Fibroblast of the aortic adventitia (primary cell): ENCODE results near the gene CYP46A1. TPM values are rescaled to one million over a fixed set of nuclear protein-coding genes. Genes with fewer than 3 reads are reported as not detected.

Source experiments
- DNase-seq: peaks from one replicate; pipeline ENCODE4 v3.0.0-alpha.2; 2010; ENCODE audit warnings: low read depth
- H3K4me3 ChIP-seq: 2 replicates; pipeline ENCODE4 v1.5.1; 2011; ENCODE audit warnings: low read depth, mild to moderate bottlenecking, control low read depth, low read length, moderate library complexity
- total RNA-seq: library from RNA; depleted of rRNA; stranded (reverse); fragments of >200 nt; gene quantifications from 2 replicates; pipeline ENCODE4 v1.2.3, GENCODE V29; 2012; ENCODE audit warnings: low replicate concordance
- TF ChIP-seq, protein P1 (sequence below): IDR thresholded peaks from 2 replicates; pipeline ENCODE4 v1.5.1; 2011; ENCODE audit warnings: mild to moderate bottlenecking, low read length, control low read depth, inconsistent platforms; ENCODE audit not compliant: insufficient read depth

CYP46A1 gene
- total RNA-seq, 1 donor = 0.36 TPM

DNA sequence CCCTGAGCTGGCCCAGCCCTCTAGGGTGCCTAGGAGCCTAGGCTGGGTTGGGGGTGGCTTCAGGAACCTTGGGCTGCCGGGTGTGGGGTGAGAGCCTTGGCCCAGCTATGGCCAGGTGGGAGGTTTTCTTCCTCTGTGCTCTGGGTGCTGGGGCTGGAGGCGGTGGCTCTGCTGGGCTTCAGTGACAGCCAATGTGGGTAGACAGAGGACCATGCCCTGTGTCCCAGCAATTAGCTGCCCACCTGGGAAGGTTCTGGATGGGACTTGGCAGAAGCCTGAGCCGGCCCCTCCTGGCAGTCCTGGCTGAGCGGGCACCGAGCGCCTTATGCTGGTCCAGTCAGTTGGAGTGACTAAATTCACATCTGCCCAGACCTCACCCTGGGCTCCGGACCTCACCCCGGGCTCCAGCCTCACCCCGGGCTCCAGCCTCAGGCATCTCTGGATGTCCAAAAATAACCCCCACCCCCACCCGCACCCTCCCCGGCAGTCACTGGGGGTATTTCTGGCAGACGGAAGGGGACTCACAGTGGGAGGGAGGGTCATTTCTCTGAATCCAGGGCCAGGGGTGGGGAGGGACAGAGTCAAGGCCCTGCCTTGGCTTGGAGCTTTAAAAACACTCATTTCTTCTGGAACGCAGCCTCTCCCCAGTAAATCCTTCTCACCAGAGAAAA lies 46.9 kb downstream of the CYP46A1 start:
- TF ChIP-seq, protein P1, sequence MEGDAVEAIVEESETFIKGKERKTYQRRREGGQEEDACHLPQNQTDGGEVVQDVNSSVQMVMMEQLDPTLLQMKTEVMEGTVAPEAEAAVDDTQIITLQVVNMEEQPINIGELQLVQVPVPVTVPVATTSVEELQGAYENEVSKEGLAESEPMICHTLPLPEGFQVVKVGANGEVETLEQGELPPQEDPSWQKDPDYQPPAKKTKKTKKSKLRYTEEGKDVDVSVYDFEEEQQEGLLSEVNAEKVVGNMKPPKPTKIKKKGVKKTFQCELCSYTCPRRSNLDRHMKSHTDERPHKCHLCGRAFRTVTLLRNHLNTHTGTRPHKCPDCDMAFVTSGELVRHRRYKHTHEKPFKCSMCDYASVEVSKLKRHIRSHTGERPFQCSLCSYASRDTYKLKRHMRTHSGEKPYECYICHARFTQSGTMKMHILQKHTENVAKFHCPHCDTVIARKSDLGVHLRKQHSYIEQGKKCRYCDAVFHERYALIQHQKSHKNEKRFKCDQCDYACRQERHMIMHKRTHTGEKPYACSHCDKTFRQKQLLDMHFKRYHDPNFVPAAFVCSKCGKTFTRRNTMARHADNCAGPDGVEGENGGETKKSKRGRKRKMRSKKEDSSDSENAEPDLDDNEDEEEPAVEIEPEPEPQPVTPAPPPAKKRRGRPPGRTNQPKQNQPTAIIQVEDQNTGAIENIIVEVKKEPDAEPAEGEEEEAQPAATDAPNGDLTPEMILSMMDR = no peak
- no peak overlapping the region for H3K4me3 ChIP-seq
- DNase-seq = no peak

DNA sequence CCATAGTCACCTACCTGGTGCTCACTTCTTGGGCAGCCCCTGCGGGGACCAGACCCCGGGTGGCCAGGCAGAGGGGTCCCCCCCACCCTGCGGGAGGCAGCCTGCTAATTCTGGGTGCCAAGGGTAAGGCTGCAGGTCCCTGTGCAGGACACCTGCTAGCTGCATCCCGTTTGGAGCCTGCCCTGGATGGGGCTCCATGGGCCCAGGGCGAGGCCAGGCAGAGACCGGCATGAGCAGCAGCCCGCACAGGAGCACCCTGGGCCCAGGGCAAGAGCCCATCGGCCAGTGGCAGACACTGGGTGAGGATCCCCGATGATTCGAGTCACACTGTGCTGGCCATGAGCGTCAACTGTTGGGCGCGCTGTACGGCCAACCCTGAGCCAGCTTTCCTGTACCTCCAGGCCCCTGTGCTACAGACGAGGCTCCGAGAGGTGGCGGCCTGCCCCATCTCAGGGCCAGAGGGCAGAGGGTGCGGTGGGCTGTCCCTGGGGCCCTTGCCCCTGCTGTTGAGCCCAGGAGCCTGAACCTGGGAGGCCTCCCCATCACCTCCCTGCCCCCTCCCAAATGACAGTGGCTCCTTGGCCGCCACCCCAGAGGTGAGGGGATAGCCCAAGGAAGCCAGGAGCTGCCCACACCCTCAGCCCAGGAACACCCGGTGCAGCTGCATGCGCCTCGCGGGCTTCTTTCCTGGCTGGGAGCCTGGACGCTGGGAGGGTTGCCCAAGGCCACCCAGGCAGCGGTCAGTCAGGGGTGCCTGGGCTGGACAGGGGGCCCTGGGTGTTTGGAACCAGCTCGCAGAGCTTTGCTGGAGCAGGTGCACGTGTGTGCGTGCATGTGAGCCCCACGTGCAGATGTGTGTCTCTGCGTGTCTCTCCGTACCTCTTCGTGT lies 47.7 kb downstream of the CYP46A1 start:
- TF ChIP-seq, protein P1 = no peak
- no peak overlapping the region for H3K4me3 ChIP-seq
- DNase-seq = no peak

DNA sequence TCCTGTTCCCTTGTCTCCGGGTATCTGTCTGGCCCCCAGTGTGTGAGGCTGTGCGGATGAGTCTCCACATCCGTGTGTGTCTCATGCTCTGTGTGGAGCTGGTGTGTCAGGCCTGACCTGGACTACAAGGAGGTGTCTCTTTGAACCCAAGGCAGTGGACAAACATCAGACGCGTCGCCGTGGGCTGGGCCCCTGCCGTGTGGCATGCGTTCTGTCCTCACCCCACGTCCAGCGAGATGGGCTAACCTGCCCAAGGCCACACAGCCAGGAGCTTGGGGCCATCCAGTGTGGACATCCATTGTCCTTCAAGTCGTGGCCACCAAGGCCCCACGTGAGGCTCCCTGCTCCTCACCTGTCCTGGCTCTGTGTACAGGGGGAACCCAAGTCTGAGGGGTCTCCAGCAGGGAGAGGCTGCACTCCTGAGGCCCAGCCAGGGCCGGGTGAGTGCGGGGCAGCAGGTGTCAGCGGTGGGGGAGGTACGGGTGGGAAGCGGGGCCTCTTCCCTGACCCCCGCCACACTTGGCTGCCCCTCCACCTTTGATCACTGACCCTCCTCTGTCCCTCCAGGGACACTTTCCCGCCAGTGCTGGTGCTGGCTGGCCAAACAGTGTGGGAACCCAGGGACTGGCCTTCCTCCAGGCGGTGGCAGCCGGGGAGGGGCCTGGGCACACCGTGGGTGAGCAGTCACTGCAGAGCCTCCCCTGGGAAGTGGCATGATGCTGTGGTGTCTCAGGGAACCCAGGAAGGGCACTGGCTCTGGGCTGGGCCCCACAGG lies 48.5 kb downstream of the CYP46A1 start:
- TF ChIP-seq, protein P1 = no peak
- DNase-seq = no peak
- H3K4me3 ChIP-seq = no peak overlapping the region

DNA sequence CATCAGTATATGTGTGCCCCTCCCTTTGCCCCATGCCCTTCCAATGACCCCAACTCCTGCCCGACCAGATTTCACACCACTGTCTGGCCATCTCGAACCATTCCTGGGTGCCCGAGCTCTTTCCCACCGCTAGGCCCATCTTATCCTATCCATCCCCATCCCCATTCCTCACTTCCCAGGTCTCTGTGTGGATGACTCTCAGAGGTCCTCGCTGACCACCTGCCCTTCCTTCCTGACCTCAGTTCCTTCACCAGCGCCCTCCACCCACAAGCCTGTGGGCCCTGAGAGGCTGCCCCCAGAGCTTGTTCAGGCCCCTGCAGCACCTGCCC lies 49.1 kb downstream of the CYP46A1 start:
- DNase-seq = no peak
- H3K4me3 ChIP-seq = no peak overlapping the region

DNA sequence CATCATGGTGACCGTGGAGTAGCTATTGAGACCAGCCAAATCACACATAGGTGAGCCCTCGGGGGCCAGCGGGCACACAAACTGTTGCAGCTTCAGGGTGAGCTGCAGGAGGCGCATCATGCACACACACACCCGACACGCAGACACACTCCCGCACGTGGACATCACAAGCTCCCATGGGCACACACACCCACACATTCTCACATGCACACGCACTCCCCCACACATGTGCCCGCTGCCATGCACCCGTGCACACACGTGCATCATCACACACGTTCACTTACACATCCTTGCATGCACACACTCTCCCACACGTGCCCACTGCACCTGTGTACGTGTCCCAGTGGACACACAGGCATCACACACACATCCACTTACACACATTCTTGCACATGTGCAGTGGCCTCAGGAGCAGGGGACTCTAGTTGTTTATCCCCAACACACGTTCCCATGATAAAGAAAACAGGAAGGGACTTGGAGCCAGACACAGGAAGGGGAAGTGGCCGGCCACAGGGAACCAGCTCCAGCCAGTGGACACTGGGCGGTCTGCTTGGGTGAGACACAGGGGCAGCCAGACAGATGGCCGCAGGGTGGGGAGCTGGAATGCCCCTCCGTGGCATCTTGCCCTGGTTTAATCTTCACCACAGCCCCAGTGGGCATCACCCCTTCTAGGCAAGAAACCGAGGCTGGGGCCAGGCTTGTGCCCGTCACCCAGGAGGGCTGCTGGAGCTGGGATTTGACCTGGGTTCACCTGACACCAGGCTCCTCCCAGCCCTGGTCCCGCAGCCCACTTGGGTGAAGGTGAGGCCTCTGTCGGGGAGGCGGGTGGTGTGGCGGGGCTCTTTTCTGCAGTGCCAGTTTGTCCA lies 49.7 kb downstream of the CYP46A1 start:
- H3K4me3 ChIP-seq = no peak overlapping the region
- TF ChIP-seq, protein P1 = no peak
- no peak for DNase-seq

More for the DNA sequence above, 49.1 kb downstream of the CYP46A1 start:
- TF ChIP-seq, protein P1 = no peak

DNA sequence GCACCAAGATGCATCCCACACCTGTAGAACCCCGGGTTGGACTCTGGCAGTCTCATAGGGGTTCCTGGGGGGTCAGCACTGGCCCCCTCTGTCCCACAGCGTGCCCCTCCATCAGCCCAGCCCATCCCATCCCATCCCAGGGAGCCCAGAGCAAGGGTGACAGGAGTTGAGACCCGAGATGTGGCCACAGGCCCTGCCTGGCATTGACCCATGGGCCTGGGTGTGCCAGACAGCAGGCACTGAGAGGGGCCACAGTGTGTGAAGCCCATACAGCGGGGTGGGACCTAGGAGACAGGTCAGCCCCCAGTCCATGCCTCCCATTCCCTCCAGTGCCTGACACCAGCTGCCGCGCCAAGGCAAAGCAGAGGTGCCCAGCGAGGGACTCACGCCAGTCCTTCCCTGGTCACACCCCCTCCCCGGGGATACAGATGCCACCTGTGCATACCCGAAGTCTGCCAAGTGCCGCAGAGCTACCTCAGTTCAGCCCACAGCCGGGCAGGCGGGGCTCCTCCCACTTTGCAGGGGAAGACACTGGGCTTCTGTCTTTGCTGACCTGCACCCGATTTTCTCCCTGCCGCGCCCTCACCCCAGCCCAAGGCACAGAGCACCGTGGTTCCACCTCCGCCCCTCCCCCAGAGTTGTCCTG lies 50.4 kb downstream of the CYP46A1 start:
- TF ChIP-seq, protein P1 = no peak
- DNase-seq = no peak
- H3K4me3 ChIP-seq = no peak overlapping the region
